ENCODE measurements around the gene GRB10.
"Not testable (repeated sequence)": the region's sequence is repeated elsewhere in the genome, so short reads cannot be mapped to it uniquely, and the experiment has no call there.

Gene GRB10

GRCh38 chr7:50591098-50591479 is 191.6 kb downstream of the GRB10 start:
- in situ Hi-C loops (cut with MboI; ENCODE audit: low sequenced_read_pairs), result no loop called here

DNA sequence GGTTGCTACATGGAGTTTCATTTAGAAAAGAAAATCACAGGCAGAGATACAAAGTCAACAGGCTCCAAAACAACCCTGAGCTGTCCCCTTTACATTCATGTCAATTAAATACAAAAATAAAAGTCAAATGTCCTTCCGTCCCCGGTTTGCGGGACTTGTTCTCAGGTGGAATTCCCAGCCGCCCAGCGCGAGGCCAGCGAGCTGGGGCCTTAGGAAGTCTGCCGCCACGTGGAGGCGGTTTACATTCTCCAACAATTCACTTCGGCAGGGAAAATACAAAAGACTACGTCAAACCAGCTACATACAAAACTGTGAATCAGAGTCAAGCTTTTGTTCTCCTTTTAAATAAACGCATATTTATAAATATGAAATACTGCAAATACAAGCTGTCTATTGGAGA is 192.2 kb downstream of the GRB10 start:
- in situ Hi-C loops (cut with MboI; ENCODE audit: low sequenced_read_pairs), result no loop called here

DNA sequence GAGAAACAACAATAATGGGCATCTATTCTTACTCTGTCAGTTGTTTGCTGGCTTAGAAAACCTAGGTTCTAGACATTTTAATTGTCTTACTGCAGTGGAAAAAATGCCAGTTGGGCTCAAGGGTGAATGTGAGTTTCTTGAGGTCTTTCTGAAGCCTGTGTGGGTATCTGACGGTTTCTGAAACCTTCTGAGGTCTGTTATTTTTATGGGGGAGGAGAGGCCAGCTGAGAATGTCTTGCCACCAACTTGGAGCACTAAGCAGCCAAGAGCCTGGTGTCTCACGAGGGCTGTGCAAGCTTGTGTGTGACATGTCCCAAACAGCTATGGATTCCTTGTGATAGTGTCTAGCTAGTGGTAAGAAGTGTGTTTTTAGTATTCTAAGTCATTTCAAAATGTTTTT is 193.3 kb downstream of the GRB10 start:
- in situ Hi-C loops (cut with MboI; ENCODE audit: low sequenced_read_pairs), result no loop called here

- in situ Hi-C loops (cut with MboI; ENCODE audit: low sequenced_read_pairs), result no loop called here
Observed at GRCh38 chr7:50588937-50589336, 193.8 kb downstream of the GRB10 start.

DNA sequence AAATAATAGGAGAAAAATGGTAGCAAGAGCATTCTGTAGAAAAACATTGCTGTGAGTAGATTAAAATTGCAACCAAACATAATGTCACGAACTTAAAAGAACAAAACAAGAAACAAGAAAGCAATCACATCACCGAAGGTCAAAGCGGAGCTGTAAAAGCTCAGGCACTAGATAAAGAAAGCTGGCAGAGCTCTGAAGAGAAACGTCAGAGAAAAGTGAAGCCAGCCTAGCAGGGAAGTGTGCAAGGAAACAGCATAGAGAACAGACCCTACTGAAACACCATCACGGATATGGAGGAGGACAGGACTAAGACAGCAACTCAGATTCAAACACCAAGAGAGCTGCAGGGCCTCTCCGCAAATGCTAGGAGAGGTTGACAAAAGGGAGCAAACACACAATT is 195.0 kb downstream of the GRB10 start:
- in situ Hi-C loops (cut with MboI; ENCODE audit: low sequenced_read_pairs), result no loop called here

DNA sequence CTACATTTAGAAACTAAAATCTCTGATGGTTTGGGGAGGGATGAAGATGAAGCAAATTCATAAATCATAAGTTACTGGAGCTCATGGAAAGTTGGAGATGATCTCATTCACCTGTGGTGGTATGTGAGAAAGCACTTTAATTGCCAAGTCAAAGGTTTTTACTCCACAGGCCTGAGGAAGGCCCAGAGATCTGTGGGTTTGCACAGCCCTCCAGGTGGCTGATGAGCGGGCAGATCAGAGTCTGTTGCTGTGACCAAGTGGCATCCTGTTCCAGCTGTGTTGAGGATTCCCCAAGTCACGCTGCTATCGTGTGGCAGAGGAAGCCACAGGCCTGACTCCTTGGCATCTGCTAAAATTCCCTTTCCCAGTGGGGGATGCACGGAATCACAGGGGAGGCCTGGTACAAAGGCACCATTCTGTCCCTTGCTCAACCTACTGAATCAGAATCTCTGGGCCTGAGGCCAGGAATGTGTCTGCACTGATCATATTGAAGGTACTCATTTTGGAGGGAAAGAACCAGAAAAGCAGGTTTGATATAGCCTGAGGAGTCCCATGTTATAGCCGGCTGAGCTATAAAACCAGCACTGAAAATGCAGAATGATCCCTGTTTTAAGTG is 197.8 kb downstream of the GRB10 start:
- in situ Hi-C loops (cut with MboI; ENCODE audit: low sequenced_read_pairs), result no loop called here

DNA sequence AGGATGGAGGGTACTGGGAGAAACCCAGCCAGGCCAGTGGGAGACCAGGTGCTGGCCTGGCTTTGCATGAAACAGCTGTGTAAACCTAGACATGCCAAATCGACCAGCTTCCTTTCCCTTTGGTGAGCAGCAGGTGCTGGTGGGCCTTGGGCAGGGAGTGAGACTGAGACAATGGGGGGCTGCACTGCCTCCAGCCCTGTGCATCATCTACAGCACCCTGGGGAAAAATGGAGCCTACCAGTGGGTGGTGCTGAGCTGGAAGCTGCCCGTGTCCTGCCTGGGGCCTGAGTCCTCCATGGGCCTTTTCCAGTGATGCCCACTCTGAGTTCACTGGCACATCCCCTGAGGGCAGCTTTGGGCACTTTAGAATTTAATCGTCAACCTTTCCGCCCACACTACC is 198.3 kb downstream of the GRB10 start:
- in situ Hi-C loops (cut with MboI; ENCODE audit: low sequenced_read_pairs), result no loop called here

- in situ Hi-C loops (cut with MboI; ENCODE audit: low sequenced_read_pairs), result not testable (repeated sequence)
Observed at GRCh38 chr7:50583295-50583694, 199.4 kb downstream of the GRB10 start.

GRCh38 chr7:50582271-50582670 is 200.4 kb downstream of the GRB10 start:
- in situ Hi-C loops (cut with MboI; ENCODE audit: low sequenced_read_pairs), result not testable (repeated sequence)

- in situ Hi-C loops (cut with MboI; ENCODE audit: low sequenced_read_pairs), result not testable (repeated sequence)
Observed at GRCh38 chr7:50580666-50581065, 202.0 kb downstream of the GRB10 start.

DNA sequence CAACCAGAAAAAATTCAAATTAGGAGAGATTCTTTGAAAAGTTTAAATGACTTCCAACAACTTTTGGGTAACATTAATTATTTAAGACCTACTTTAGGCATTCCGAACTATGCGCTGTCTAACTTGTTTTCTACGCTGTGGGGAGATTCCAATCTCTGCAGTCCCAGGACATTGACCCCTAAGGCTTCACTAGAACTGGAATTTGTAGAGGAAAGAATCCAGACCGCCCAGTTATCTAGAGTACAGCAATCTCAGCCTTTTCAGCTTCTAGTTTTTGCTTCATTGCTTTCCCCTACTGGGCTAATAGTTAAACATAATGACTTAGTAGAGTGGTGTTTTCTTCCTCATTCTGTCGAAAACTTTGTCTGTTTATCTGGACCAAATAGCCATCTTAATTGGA is 202.6 kb downstream of the GRB10 start:
- in situ Hi-C loops (cut with MboI; ENCODE audit: low sequenced_read_pairs), result no loop called here

DNA sequence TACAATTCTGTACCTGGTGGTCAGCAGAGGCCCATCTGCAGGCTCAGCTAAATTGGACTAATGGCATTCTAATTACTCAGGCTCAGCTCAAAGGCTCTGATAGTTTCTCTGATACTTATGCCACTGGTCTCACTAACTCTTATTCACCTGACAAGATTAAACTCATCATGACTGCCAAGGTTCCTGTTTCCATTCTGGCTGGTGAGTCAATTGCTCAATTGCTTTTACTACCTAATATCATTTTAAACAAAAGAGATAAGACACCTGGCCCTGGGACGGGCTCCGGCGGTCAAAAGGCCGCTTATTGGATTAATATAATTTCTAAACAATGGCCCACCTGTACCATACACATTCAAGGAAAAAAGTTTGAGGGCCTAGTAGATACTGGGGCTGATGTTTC is 204.6 kb downstream of the GRB10 start:
- in situ Hi-C loops (cut with MboI; ENCODE audit: low sequenced_read_pairs), result not testable (repeated sequence)

- in situ Hi-C loops (cut with MboI; ENCODE audit: low sequenced_read_pairs), result no loop called here
Observed at GRCh38 chr7:50577569-50577968, 205.1 kb downstream of the GRB10 start.

- in situ Hi-C loops (cut with MboI; ENCODE audit: low sequenced_read_pairs), result not testable (repeated sequence)
Observed at GRCh38 chr7:50576388-50576787, 206.3 kb downstream of the GRB10 start.

DNA sequence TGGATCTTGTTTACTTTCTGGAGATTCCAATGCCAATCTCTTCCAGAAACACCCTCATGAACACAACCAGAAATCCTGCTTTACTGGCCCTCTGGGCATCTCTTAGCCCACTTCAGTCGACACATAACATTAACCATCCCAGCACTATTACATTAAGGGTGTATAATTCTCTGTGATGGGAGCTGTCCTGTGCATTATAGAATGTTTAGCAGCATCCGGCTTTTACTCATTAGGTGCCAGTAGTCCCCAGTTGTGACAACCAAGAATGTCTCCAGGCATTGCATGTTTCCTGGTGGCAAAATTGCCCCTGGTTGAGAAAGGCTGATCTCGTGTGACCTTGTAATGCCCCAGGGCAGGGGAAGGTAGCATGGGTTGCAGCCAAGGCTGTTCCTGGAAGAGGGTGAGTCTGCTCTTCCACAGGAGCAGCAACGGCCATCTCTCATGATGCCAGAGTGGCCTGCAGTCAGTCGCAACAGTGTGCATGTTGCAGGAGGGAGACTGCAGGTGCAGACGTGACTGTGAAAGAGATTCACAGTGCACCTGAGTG is 214.9 kb downstream of the GRB10 start:
- in situ Hi-C loops (cut with MboI; ENCODE audit: low sequenced_read_pairs), result no loop called here

DNA sequence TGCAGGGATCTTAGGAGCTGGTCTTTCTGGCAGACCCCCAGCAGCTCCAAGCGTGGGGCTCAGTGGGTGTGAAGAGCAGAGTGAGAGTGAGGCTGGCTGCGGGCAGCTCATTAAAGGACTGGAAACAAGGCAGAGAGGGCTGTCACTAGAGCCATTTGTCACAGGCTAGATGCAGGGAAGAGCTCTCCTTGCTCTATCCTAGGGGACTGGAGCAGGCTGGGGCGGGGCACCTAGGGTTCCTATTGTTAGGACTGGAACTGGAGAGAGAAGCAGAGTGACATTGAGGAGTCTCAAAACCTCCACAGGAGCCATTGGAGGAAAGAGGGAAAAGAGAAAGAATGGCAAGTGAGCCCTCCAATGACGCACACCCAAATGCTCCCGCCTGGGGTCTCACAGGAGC is 216.7 kb downstream of the GRB10 start:
- in situ Hi-C loops (cut with MboI; ENCODE audit: low sequenced_read_pairs), result no loop called here

DNA sequence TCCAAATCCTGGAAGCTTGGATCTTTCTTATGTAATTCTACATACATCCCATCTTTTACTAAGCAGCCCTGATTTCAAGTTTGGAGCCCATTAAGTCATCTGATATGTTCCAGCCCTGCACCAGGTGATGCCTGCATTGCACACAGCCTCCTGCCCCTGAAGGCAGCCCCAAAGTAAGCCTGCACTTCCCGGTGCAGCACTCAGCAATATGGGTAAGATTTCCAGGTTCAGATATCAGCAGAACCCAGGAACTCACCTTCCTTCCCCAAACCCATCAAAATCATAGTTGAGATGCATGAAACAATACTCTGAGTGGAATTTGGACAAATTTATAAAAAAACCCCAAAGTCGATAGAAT is 217.2 kb downstream of the GRB10 start:
- in situ Hi-C loops (cut with MboI; ENCODE audit: low sequenced_read_pairs), result no loop called here

- in situ Hi-C loops (cut with MboI; ENCODE audit: low sequenced_read_pairs), result no loop called here
Observed at GRCh38 chr7:50564640-50565558, 217.8 kb downstream of the GRB10 start, which contains the start of gene DDC. Gene DDC (minus strand): TSS chr7:50565405. CDS start chr7:50544085, 21,320 bp downstream.

DNA sequence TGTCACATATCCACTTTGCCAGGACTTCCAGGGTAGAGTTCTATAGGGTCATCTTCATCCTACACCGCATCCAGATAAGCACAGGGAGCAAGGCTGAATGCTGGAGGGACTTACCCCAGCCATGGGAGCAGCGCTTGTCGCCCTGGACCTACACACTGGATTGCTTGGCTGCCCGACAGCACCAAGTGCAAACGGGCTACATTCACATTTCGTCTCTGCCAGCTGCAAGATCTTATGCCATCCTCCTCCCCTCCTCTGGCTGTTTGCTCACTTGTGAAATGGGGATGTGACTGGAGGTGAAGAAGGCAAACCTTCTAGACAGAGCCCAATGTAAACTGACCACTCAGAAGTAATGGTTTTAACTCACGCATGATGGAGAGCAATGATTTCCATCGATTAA is 218.5 kb downstream of the GRB10 start:
- in situ Hi-C loops (cut with MboI; ENCODE audit: low sequenced_read_pairs), result no loop called here

DNA sequence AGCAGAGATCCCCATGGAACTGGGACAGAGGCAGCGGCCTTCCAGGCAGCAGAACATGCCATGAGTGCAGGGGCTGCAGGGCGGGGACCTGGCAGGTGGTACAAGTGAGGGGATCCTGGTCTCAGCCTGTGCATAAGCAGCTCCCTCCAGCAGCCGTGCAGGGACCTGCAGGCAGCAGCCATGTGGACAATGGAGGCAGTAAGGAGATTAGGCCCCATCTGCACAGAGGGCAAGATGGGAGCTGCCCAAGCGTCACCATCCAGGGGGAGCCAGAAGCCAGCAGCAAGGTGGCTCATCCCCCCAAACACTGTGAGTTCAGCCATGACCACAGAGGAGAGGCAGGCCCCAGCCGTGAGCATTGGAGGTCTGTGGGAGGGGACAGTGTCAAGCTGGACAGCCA is 220.6 kb downstream of the GRB10 start:
- in situ Hi-C loops (cut with MboI; ENCODE audit: low sequenced_read_pairs), result no loop called here

- in situ Hi-C loops (cut with MboI; ENCODE audit: low sequenced_read_pairs), result no loop called here
Observed at GRCh38 chr7:50560865-50561351, 221.8 kb downstream of the GRB10 start.

DNA sequence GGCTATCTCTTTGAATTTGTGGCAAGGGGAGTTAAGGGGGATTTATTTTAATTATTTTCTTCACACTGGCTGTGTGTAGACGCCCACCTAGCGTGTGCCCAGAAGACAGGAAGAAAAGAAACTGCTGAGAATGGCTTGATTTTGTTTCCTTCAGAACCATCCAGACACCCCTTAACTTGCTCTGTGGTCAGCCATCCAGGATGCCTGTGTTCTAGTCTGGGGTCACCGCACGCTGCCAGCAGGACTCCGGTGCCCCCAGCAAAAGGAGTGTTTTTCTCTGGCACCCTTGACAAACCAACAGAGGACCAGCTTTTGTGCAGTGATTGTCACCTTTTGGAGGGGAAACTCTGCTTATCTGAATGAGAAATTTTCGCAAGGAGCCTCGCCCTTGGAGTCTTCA is 222.8 kb downstream of the GRB10 start:
- in situ Hi-C loops (cut with MboI; ENCODE audit: low sequenced_read_pairs), result no loop called here
